GM21717 (cell line): ENCODE measurements around the gene DCAF12.
"Not testable (repeated sequence)": the region's sequence is repeated elsewhere in the genome, so short reads cannot be mapped to it uniquely, and the experiment has no call there.

Experiments
- ATAC-seq: cut with Tn5 transposase; IDR thresholded peaks from one replicate; pipeline ENCODE4 v1.9.1; 2021; ENCODE audit warnings: mild to moderate bottlenecking, moderate library complexity; ENCODE audit not compliant: unreplicated experiment

DCAF12 gene

DNA sequence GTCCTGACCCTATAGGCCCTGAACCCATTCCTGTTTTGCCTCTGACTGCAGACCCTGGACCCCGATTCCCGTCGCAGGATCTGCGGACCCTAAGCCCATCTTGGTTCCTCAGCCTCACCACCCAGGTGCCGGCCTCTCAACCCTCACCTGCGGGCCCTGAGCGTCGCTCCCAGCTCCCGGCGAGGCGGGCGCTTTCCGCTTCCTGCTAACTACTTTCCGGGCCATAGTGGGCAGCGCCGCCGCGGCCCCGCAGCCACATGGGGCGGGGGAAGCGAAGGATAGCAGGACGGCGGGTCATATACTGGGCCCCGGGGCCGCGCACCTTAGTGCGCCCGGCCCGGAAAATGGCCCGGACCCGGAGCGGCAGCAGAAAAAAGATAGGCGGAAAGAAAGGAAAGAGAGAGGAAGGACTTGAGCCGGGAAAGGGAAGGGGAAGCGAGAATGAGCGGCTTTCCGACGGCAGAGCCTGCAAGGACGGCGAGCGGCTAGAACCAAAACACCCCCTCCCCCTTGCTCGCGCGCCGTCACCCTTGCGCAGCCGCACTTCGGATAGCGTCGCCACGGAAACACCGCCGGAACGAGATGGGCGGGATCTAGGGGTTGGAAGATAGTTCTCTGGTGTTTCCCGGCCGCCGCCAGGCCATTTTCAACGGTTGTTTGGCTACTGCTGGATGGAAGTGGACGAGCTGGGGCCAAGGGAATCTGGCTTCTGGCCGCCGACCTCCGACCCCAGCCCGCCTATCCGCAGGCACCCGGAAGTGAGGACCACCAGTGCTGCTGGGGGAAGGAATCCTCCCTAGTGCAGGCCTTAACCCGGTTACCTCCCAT lies at the start of gene DCAF12:
TSS of gene DCAF12 (minus strand) at position 492 of the 828 bp plus-strand sequence. CDS start at position 225, 267 bp downstream.
- peak; percentile 64 for ATAC-seq

DNA sequence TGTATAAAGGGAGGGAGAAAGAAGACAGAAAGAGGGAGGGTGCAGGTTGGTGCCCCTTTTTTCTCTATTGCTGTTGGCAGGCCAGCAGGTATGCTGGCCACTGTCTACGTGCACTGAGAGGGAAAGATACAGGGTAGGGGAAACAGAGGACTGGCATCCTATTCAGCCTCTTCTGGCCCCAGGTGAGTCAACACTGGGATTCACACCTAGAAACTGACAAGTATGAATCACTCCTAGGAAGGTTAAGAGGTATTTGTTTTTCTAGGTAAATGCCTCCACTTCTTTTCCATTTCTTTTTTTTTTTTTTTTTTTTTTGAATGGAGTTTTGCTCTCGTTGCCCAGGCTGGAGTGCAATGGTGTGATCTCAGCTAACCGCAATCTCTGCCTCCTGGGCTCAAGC lies 49.6 kb upstream of the DCAF12 start:
- ATAC-seq = no peak

DNA sequence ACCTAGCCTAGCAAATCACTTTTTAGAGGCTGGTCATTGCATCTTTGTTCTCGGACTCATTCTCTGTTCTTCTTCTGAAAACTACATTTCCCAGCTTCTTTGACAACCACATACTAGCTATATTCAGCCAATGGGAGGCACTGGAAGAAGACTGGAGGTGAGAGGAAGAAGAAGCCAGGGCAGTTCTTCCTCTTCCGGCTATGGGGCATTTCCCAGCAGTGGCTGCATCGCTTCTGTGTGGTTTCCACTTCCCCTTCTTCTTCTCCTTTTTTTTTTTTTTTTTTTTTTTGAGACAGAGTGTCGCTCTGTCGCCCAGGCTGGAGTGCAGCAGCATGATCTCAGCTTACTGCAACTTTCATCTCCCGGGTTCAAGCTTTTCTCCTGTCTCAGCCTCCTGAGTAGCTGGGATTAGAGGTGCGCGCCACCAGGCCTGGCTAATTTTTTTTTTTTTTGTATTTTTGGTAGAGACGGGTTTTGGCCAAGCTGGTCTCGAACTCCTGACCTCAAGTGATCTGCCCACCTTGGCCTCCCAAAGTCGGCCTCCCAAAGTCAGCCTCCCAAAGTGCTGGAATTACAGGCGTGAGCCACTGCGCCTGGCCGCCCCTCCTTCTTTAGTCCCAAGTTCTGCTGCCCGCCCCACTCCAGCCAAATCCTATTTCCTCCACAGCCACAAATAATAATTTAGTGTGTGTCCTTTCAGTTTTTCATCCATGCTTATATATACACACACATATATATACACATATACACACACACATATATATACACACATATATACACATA lies 45.4 kb upstream of the DCAF12 start:
- ATAC-seq = no peak

DNA sequence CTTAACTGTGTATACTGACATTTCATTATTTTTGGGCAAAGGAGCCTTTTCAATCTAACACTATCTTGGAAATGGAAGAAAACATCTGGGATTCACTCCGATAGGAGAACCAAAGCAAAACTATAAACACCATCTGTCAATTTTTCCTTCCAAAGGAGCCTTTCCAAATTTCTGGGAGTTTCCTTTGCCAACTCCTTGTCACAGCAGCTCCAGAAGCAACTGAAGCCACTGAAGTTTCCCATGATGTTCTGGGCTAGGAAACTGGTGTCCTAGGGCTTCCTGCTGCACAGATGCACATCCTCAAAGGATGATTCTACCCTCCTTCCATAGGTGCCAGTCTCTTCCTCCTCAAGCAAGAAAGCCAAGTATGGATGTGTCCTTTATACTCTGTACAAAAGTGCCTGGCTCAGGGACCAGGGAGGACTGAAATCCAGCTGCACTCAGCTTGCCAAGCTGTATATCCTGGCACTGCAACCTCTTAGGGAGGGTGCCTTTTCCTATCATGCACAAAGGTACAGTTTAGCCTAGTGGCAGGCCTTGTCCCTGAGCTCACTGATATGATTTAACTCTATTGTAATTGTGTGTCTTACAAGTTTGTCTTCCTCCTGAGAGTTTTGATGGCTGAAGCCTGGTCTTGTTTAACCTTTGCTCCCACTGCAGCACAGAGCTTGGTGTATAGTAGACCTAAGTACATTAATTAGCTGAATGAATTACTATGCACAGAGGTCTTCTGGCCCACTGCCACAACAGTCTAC lies 43.9 kb upstream of the DCAF12 start:
- ATAC-seq = no peak

DNA sequence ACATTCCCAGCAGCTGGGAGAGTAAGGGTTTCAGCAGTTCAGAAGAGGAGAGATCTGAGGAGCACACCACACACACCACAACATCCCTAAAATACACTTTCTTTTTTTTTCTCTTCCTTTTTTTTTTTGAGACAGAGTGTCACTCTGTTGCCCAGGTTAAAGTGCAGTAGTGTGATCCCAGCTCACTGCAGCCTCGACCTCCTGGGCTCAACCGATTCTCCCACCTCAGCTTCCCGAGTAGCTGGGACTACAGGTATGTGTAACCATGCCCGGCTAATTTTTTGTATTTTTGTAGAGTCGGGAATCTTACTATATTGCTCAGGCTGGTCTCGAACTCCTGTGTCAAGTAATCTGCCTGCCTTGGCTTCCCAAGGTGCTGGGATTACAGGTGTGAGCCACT lies 42.6 kb upstream of the DCAF12 start:
- ATAC-seq = no peak

DNA sequence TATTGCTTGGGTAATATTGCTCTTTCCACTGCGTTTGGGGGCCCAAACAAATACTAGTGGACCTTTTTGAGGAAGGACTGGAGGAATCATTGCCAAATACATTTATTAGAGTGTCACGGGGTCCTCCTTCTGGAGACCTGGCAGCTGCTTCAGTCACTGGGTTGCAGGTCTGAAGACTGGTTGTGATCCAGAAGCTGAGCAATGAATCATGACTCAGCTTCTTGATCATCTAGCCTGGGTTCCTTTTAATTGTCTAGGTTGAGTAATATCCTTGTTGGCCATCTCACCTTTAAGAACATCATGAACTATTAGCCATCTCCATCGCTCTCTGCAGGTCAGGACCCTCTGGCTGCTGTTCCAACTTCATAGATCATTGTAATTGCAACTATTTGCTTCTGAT lies 36.9 kb upstream of the DCAF12 start:
- ATAC-seq = no peak

DNA sequence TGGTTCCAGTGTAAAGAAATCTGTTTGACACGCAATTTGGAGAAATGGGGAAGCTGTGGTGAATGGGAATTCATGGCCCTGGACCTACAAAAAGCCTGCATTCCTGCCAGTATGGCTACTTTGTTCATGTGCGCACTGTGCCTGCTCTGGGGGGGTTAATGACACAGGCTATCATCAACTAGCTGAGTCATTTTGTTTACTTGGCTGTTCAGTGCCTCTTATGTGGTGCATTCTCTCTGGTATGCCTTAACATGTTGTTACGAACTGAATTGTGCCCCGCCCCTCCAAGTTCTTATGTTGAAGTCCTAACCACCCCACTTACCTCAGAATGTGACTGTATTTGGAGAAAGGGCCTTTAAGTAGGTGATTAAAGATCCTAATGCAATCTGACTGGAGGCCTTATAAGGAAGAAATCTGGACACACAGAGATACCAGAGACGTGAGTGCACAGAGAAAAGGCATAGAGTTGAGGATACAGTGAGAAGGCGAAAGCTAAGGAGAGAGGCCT lies 31.9 kb upstream of the DCAF12 start:
- no peak for ATAC-seq

DNA sequence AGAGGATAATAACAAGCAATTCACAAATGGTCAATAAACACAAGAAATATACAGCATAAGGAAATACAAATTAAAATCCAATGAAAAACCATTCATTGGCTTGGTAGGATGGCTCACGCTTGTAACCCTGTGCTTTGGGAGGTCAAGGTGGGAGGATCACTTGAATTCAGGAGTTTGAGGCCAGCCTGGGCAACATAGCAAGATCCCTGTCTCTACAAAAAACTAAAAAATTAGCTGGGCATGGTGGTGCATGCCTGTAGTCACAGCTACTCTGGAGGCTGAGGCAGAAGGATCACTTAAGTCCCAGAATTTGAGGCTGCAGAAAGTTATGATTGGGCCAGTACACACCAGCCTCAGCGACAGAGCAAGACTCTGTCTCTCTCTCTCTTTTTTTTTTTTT lies 31.4 kb upstream of the DCAF12 start:
- no peak for ATAC-seq

DNA sequence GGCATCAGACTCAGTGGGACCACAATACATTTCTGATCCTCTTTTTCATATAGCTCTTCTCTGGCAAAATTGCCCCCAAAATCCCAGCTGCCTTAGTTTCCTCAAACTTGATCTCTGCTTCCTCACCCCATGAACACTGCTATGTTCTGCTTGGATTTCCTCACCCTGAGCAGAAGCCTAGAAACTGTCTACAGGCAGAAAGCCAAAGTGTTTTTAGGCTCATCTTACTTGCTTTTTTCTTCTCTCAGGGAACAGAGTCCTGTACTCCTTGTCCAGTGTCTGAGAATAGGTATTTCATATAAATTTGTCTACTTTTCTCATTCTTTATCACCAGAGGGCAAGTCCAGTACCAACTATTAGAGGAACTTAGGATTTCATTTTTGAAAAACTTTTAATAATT lies 30.8 kb upstream of the DCAF12 start:
- ATAC-seq = no peak

DNA sequence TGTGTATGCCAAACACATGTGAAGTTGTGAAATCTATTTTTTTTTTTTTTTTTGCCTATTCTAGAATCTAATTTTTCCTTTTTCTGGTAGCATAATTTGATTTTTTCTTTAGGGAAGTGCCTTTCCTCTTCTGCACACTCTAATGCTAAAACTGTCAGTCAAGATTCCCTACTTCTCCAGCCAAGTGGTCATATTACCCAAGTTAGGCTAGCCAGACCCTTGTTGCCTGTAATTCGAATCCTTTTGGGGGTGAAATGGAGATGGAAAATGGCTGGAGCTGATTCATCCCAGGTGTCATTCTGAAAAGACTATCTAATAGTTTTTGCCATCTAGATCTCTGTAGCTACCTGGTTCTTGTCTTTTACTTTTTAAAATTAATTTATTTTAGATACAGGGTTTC lies 27.6 kb upstream of the DCAF12 start:
- ATAC-seq = no peak

DNA sequence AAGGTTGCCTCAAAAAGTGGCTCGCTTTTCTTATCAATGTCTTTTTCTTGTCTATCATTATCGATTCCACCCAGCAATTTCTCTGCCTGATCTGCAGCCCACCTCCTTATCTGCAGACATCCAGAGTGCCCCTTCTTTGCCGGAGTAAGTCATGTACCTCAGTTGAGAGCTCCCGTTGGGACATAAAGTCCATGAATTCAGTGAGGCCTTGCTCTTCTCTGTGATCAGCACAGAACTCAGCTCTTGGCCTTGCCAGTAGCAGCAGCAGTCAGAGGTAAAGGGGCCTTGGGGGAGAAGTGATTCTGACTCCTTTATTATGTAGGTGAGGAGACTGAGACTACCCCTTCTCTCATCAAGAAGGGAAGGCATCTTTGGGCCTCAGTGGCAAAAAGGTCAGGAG lies 24.9 kb upstream of the DCAF12 start:
- ATAC-seq = no peak

DNA sequence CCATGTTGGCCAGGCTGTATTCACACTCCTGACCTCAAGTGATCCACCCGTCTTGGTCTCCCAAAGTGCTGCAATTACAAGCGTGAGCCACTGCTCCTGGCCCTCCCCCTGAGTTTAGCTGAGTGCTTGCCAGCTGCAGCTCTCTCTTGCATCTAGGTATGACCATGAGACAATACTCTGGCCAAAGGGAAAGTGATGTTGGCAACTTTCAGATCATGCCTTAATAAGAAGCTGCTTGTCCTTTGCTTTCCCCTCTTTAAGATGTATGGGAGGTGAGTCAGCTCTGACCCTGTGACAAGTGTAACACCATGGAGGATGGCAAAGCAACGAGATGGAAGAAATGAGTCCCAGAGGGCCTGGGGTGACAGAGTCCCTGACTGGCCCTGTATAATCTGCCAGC lies 18.7 kb upstream of the DCAF12 start:
- no peak for ATAC-seq

DNA sequence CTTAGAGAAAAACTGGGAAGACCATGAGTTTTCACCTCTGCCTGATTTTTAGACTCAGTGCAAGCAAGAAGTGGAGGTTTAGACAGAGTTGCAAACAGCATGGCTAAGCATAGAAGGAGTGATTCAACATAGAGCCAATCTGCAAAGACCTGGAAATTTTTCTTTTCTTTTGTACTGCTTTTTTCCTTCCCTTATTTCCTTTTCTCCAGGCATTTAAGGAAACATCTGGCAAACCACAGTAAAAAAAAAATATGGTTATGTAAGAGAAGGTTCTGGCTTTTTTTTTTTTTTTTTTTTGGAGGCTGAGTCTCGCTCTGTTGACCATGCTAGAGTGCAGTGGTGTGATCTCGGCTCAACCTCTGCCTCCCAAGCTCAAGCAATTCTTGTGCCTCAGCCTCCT lies 16.6 kb upstream of the DCAF12 start:
- ATAC-seq = no peak

DNA sequence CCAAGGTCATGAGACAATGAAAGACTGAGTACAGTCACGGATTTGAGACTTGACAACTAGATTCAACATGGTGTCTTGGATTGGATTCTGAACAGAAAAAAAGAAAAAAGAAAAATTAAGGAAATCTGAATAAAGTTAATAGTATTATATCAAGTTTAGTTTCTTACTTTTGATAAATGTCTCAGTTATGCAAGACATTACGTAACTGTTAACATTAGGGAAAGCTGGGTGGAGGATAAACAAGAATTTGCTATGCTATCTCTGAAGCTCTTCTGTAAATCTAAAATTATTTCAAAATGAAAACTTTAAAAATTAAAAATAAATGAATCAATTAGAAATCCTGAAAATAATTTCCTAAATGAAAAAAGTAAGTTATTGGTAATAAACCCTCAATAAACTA lies 14.4 kb upstream of the DCAF12 start:
- ATAC-seq = no peak

DNA sequence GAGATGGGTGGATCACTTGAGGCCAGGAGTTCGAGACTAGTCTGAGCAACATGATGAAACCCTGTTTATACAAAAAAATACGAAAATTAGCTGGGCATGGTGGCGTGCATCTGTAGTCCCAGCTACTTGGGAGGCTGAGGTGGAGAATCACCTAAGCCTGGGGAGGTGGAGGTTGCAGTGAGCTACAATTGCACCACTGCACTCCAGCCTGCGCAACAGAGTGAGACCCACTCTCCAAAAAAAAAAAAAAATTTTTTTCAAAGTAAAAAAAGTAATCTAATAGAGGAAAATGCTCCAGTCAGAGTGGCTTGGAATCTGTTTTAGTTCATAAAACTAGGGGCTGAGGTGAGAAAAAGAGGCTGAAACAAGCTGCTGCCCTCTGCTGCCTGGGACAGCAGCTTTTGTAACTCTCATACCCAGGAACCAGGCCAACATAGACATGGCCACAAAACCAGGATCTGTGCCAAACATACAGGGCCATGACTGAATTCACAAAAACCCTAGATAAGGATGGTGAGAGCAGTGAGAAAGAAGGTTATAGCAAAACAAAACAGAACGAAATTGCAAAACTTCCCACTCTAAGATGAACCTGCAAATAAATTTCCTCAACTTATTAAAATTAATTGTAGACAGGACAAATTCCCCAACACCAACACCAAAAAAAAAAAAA lies 13.1 kb upstream of the DCAF12 start:
- no peak for ATAC-seq

DNA sequence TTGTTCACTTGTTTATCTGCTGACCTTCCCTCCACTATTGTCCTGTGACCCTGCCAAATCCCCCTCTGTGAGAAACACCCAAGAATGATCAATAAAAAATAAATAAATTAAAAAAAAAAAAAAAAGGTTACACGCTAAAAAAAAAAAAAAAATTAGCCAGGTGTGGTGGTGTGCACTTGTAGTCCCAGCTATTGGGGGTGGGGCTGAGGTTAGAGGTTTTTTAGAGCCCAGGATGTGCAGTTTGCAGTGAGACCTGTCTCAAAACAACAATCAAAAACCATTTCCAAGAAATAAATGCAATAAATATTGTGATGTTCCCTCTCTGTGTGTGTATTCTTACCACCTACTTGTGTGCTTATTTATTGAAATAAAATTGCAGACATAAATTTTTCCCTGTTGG lies 12.1 kb upstream of the DCAF12 start:
- ATAC-seq = not testable (repeated sequence)

DNA sequence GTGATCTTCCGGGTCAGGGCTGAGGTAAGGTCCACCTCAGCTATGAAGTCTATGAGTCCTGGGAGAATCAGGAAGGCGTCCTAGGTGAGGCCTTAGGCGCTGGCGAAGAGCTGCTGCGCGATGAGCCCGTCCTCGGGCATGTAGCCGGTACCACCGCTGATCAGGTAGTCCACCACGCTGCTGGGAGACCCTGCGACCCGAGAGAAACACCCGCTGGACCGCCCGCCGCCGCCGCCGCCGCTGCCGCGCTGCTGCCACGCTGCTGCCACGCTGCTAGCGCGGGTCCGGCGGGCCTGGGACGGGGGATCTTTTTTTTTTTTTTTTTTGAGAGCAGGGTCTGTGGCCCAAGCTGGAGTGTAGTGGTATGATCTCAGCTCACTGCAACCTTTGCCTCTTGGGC lies 8.0 kb upstream of the DCAF12 start:
- no peak for ATAC-seq

DNA sequence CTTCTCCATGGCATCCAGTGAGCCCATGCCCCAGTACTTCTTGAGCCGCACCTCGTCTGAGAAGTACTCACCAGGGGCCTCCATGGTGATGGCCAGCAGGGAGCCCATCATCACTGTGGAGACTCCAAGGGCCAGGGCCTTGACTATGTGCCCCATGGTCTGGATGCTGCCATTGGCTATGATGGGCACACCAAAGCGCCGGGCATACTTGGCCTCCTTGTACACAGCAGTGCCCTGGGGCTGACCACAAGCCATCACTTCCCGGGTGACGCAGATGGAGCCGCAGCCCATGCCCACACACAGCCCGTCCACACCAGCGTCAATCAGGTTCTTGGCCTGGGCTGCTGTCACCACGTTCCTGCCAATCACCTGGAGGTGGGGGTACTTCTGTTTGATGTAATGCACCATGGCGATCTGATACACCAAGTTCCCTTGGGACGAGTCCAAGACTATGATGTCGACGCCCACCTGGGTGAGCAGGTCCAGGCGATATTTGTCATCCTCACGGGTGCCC lies 7.0 kb upstream of the DCAF12 start:
- no peak for ATAC-seq

DNA sequence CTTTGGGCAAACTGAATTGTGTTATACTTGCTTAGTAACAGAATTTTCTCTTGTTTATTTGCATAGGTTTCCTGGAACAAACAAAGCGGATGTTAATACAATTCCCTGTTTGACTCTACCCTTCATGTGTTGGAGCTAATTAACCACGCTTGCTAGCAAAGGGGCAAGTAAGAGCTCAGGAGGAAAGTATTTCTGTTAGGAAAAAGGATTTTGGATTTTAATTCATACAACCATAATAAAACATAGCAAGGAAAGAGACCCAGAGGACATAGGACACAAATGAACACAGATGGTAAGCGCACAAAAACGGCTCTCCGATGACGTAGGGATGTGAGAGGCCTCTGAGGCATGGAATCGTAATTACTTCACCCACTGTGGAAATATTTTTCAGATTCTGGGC lies 5.1 kb upstream of the DCAF12 start:
- ATAC-seq = no peak
